Loucy (cell line): Measurements from ENCODE around the gene GON7.
"Not testable (repeated sequence)": the region's sequence is repeated elsewhere in the genome, so short reads cannot be mapped to it uniquely, and the experiment has no call there.

ENCODE experiments used
- H2AFZ ChIP-seq: fragments of 200-600 bp; sonication (generic); 2 replicates; pipeline ENCODE4 v1.6.0; 2016; ENCODE audit warnings: antibody characterized with exemption, mild to moderate bottlenecking, low read length, moderate library complexity
- H3F3A ChIP-seq: fragments of 200-600 bp; 2 replicates; pipeline ENCODE4 v1.6.0; 2016; ENCODE audit warnings: antibody characterized with exemption, low read depth, mild to moderate bottlenecking
- H3K27me3 ChIP-seq: fragments of 200-600 bp; sonication (generic); 2 replicates; pipeline ENCODE4 v1.6.1; 2014; ENCODE audit warnings: low read length, mild to moderate bottlenecking; ENCODE audit not compliant: insufficient read depth, poor library complexity, severe bottlenecking
- H3K36me3 ChIP-seq: fragments of 200-600 bp; sonication (generic); 2 replicates; pipeline ENCODE4 v1.6.1; 2016; ENCODE audit warnings: low read length; ENCODE audit not compliant: insufficient read depth
- H3K4me1 ChIP-seq: fragments of 200-600 bp; sonication (generic); 2 replicates; pipeline ENCODE4 v1.5.1; 2014; ENCODE audit warnings: low read length, mild to moderate bottlenecking; ENCODE audit not compliant: insufficient read depth, poor library complexity, severe bottlenecking
- H3K4me2 ChIP-seq: fragments of 200-600 bp; sonication (generic); 2 replicates; pipeline ENCODE4 v1.6.0; 2014; ENCODE audit warnings: antibody characterized with exemption, low read length, low read depth, mild to moderate bottlenecking; ENCODE audit not compliant: poor library complexity, severe bottlenecking
- H3K4me3 ChIP-seq: fragments of 200-600 bp; sonication (generic); 2 replicates; pipeline ENCODE4 v1.5.1; 2014; ENCODE audit warnings: low read length, mild to moderate bottlenecking, mixed read lengths; ENCODE audit not compliant: poor library complexity, severe bottlenecking
- H3K79me2 ChIP-seq: fragments of 200-600 bp; sonication (generic); 2 replicates; pipeline ENCODE4 v1.6.1; 2014; ENCODE audit warnings: low read length; ENCODE audit not compliant: insufficient read depth
- H3K9ac ChIP-seq: fragments of 200-600 bp; sonication (generic); 2 replicates; pipeline ENCODE4 v1.6.0; 2014; ENCODE audit warnings: mild to moderate bottlenecking, low read depth, low read length, moderate library complexity; ENCODE audit not compliant: poor library complexity, severe bottlenecking
- H3K9me2 ChIP-seq: fragments of 200-600 bp; sonication (generic); replicated peaks from 2 replicates; pipeline ENCODE4 v1.6.1; 2016; ENCODE audit warnings: low read depth, low read length, mixed read lengths
- H3K9me3 ChIP-seq: fragments of 200-600 bp; sonication (generic); 2 replicates; pipeline ENCODE4 v1.6.1; 2014; ENCODE audit warnings: mild to moderate bottlenecking, antibody characterized with exemption, low read length, low read depth; ENCODE audit not compliant: insufficient read depth
- H4K20me1 ChIP-seq: fragments of 200-600 bp; sonication (generic); 2 replicates; pipeline ENCODE4 v1.6.0; 2014; ENCODE audit warnings: antibody characterized with exemption, low read length, mild to moderate bottlenecking; ENCODE audit not compliant: insufficient read depth, poor library complexity, severe bottlenecking
- CTCF ChIP-seq: fragments of 200-600 bp; sonication (generic); conservative IDR thresholded peaks from 2 replicates; pipeline ENCODE4 v1.5.1; 2014; ENCODE audit warnings: mild to moderate bottlenecking, antibody characterized with exemption, low read length
- EZH2phosphoT487 ChIP-seq: fragments of 200-600 bp; IDR thresholded peaks from 2 replicates; pipeline ENCODE4 v1.6.1; 2018; ENCODE audit warnings: antibody characterized with exemption, mild to moderate bottlenecking, moderate library complexity, borderline replicate concordance

Gene GON7

GRCh38 chr14:93173943-93174395 is 32.9 kb downstream of the GON7 start:
- Histone ChIP-seq H3K4me1 (no peaks in the 10 kb centered on the region), H2AFZ (no peak overlapping the region), H3K27me3 (no peaks in the 10 kb centered on the region), H3K36me3 (no peaks in the 10 kb centered on the region), H3K9ac (no peak overlapping the region), H4K20me1 (no peaks in the 10 kb centered on the region), H3F3A (no peaks in the 10 kb centered on the region), H3K79me2 (no peaks in the 10 kb centered on the region), H3K4me3 (no peak overlapping the region), H3K4me2 (no peak overlapping the region), H3K9me2 (no peaks in the 10 kb centered on the region), H3K9me3 (no peaks in the 10 kb centered on the region)
- TF ChIP-seq EZH2phosphoT487 (no peak), CTCF (no peak)

- Histone ChIP-seq H3K9me2 (no peaks in the 10 kb centered on the region), H3K4me2 (no peak overlapping the region), H3F3A (no peaks in the 10 kb centered on the region), H3K27me3 (no peaks in the 10 kb centered on the region), H3K9ac (no peak overlapping the region), H3K79me2 (no peaks in the 10 kb centered on the region), H3K4me1 (no peaks in the 10 kb centered on the region), H3K9me3 (no peaks in the 10 kb centered on the region), H3K36me3 (no peaks in the 10 kb centered on the region), H2AFZ (no peak overlapping the region), H4K20me1 (no peaks in the 10 kb centered on the region), H3K4me3 (no peak overlapping the region)
- no peak for TF ChIP-seq EZH2phosphoT487
- no peak for TF ChIP-seq CTCF
Observed at GRCh38 chr14:93171376-93171775, 35.5 kb downstream of the GON7 start.

- H2AFZ ChIP-seq, H3K9me3 ChIP-seq, H3K27me3 ChIP-seq, H3F3A ChIP-seq, H3K4me1 ChIP-seq, H4K20me1 ChIP-seq, H3K4me2 ChIP-seq, H3K36me3 ChIP-seq, H3K79me2 ChIP-seq, H3K9ac ChIP-seq, H3K9me2 ChIP-seq, H3K4me3 ChIP-seq: not testable (repeated sequence)
Observed at GRCh38 chr14:93170141-93170540, 36.7 kb downstream of the GON7 start.

- not testable (repeated sequence) for H3K4me2 ChIP-seq, H3F3A ChIP-seq, H4K20me1 ChIP-seq, H3K9ac ChIP-seq, H3K4me1 ChIP-seq, H3K9me2 ChIP-seq, H2AFZ ChIP-seq, H3K27me3 ChIP-seq, H3K36me3 ChIP-seq, H3K4me3 ChIP-seq, H3K9me3 ChIP-seq, H3K79me2 ChIP-seq
Observed at GRCh38 chr14:93169619-93170018, 37.2 kb downstream of the GON7 start.

- H3F3A ChIP-seq, H3K4me2 ChIP-seq: not testable (repeated sequence)
Observed at GRCh38 chr14:93168610-93169009, 38.3 kb downstream of the GON7 start.

GRCh38 chr14:93165271-93166265 is 41.3 kb downstream of the GON7 start:
- H3K9me2 ChIP-seq, H3K9me3 ChIP-seq, H2AFZ ChIP-seq, H3K4me1 ChIP-seq, H3K9ac ChIP-seq, H3K79me2 ChIP-seq, H3F3A ChIP-seq, H3K36me3 ChIP-seq, H4K20me1 ChIP-seq, H3K27me3 ChIP-seq, H3K4me2 ChIP-seq, H3K4me3 ChIP-seq: not testable (repeated sequence)

More at GRCh38 chr14:93168610-93169009, 38.3 kb downstream of the GON7 start:
- not testable (repeated sequence) for H3K4me3 ChIP-seq, H3K9me2 ChIP-seq, H3K9me3 ChIP-seq, H3K9ac ChIP-seq, H3K4me1 ChIP-seq, H4K20me1 ChIP-seq, H3K27me3 ChIP-seq, H2AFZ ChIP-seq, H3K36me3 ChIP-seq, H3K79me2 ChIP-seq
